HL-60 (cell line): Measurements from ENCODE around the gene IQSEC3.

Experiments used
- DNase-seq, 2 experiments: peaks; one replicate each; pipeline ENCODE4 v3.0.0-alpha.2; 2010 to 2020; ENCODE audit warnings: low read depth in 1 of 2, low spot score in 1 of 2
- H3K27ac ChIP-seq: fragments of 250-450 bp; sonication (Bioruptor Pico); replicated peaks from 2 replicates; pipeline ENCODE4 v1.5.1; 2020; ENCODE audit warnings: mild to moderate bottlenecking, moderate library complexity
- H3K27me3 ChIP-seq: fragments of 250-450 bp; sonication (Bioruptor Pico); 2 replicates; pipeline ENCODE4 v1.5.1; 2021; ENCODE audit warnings: mild to moderate bottlenecking, moderate library complexity; ENCODE audit not compliant: insufficient read depth, poor library complexity, severe bottlenecking
- H3K4me3 ChIP-seq: replicated peaks from 2 replicates; pipeline ENCODE4 v1.5.1; 2011; ENCODE audit warnings: mild to moderate bottlenecking, control low read depth, low read length; ENCODE audit not compliant: insufficient read depth
- GABPA ChIP-seq: IDR thresholded peaks from 2 replicates; pipeline ENCODE4 v1.6.1; 2012; ENCODE audit warnings: low read depth
- POLR2AphosphoS5 ChIP-seq: IDR thresholded peaks from 2 replicates; pipeline ENCODE4 v1.6.1; 2012; ENCODE audit warnings: low read depth
- SPI1 ChIP-seq: IDR thresholded peaks from 2 replicates; pipeline ENCODE4 v1.6.1; 2012; ENCODE audit warnings: low read depth, mild to moderate bottlenecking, borderline replicate concordance
- TF ChIP-seq, protein P1 (sequence below): IDR thresholded peaks from 2 replicates; pipeline ENCODE4 v1.6.1; 2012; ENCODE audit warnings: low read depth; ENCODE audit not compliant: insufficient replicate concordance
- TF ChIP-seq, protein P2 (sequence below): IDR thresholded peaks from one replicate; pipeline ENCODE4 v1.5.1; 2011; ENCODE audit warnings: low read length, control low read depth, inconsistent platforms; ENCODE audit not compliant: insufficient read depth

The IQSEC3 gene

DNA sequence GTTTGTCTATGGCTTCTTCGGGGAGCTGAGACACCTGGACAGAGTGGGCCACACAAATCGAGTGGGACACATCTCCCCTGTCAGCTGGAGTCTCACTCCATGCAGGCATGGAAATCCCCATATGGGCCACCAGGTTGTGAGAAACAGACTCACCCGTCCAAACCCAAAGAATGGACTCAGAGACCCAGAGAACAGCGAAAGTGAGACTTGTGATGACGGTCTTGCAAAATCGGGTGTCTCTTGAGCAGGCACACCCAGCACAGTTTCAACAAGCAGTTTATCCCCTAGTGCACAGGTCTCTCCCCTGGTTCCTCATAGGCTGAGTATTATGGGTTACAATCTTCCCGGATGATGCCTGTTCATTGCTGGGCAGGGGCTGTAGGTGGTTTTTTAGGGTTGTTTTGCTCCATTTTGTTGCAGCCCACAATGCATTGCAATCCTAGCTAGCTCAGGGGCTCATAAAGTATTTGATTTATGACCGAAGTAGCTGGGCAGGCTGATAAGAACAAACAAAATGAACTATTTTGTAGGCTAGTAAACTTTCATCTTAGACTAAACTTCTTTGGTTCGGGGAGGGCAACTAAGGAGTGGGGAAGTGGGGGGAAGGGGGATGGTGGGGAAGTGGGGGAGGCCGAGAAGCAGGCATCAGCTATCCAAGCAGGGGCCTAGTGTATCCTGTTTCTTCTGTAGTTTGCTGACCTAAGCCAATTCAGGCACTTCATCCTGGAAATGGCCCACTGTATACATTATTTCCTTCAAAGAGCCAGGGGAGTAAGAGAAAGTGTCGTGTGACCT, 45.3 kb downstream of the IQSEC3 start:
- Histone ChIP-seq H3K27me3 (no peaks in the 10 kb centered on the region), H3K27ac (no peak overlapping the region), H3K4me3 (no peak overlapping the region)
- TF ChIP-seq SPI1: no peak
- DNase-seq: no peak

DNA sequence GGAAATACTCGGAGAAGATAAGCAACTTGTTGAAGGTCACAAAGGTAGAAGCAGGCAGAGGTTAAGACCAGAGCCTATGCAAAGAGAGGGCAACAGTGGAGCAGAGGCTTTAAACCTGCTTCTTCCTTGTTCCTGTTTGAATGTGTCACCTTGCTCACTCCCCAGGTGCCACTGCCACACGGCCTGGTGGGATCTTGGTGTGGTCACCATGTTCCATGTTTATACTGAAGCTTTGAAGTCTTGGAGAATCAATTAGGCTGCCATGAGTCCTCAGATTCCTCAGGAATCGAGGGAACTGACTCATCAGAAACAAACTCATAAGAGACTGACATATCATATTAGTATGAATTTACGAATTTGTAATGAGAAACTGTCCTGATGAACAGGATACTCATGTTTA, 46.8 kb downstream of the IQSEC3 start:
- Histone ChIP-seq H3K4me3 (no peak overlapping the region), H3K27ac (no peak overlapping the region), H3K27me3 (no peaks in the 10 kb centered on the region)
- no peak for DNase-seq
- TF ChIP-seq, protein P1, sequence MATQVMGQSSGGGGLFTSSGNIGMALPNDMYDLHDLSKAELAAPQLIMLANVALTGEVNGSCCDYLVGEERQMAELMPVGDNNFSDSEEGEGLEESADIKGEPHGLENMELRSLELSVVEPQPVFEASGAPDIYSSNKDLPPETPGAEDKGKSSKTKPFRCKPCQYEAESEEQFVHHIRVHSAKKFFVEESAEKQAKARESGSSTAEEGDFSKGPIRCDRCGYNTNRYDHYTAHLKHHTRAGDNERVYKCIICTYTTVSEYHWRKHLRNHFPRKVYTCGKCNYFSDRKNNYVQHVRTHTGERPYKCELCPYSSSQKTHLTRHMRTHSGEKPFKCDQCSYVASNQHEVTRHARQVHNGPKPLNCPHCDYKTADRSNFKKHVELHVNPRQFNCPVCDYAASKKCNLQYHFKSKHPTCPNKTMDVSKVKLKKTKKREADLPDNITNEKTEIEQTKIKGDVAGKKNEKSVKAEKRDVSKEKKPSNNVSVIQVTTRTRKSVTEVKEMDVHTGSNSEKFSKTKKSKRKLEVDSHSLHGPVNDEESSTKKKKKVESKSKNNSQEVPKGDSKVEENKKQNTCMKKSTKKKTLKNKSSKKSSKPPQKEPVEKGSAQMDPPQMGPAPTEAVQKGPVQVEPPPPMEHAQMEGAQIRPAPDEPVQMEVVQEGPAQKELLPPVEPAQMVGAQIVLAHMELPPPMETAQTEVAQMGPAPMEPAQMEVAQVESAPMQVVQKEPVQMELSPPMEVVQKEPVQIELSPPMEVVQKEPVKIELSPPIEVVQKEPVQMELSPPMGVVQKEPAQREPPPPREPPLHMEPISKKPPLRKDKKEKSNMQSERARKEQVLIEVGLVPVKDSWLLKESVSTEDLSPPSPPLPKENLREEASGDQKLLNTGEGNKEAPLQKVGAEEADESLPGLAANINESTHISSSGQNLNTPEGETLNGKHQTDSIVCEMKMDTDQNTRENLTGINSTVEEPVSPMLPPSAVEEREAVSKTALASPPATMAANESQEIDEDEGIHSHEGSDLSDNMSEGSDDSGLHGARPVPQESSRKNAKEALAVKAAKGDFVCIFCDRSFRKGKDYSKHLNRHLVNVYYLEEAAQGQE: no peak
- TF ChIP-seq POLR2AphosphoS5: no peak
- TF ChIP-seq SPI1: no peak

DNA sequence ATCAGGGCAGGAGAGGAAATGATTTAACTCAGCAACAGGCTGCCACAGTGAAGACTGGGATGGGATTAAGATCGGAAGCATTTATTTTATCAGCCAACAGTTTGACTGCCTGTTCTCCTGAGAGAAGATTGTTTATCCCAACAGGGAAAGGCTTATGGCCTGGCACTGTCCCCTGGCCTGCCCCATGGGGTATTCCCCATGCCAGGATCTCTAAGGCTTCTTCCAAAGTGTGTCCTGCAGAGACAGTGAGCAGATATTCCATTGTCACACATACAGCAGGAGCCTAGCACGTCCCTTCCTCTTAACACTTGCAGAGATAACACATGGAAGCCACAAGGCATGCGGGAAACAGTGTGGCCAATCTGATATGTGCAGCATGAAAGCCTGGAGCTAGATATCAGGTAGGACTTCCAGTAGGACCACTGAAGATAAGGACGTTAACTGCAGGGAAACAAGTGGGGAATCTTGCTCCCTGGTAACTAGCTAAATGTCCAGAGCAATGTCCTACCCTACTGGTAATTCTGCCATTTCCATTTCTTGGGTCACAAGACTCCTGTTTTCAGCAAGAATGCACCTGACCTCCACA, 48.2 kb downstream of the IQSEC3 start:
- Histone ChIP-seq H3K27ac (no peak overlapping the region), H3K27me3 (peaks cover 2% of the 10 kb centered on the region), H3K4me3 (no peak overlapping the region)
- DNase-seq: no peak
- no peak for TF ChIP-seq GABPA
- TF ChIP-seq, protein P1: no peak
- TF ChIP-seq POLR2AphosphoS5: no peak
- TF ChIP-seq SPI1: no peak
- TF ChIP-seq, protein P2, sequence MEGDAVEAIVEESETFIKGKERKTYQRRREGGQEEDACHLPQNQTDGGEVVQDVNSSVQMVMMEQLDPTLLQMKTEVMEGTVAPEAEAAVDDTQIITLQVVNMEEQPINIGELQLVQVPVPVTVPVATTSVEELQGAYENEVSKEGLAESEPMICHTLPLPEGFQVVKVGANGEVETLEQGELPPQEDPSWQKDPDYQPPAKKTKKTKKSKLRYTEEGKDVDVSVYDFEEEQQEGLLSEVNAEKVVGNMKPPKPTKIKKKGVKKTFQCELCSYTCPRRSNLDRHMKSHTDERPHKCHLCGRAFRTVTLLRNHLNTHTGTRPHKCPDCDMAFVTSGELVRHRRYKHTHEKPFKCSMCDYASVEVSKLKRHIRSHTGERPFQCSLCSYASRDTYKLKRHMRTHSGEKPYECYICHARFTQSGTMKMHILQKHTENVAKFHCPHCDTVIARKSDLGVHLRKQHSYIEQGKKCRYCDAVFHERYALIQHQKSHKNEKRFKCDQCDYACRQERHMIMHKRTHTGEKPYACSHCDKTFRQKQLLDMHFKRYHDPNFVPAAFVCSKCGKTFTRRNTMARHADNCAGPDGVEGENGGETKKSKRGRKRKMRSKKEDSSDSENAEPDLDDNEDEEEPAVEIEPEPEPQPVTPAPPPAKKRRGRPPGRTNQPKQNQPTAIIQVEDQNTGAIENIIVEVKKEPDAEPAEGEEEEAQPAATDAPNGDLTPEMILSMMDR: no peak

DNA sequence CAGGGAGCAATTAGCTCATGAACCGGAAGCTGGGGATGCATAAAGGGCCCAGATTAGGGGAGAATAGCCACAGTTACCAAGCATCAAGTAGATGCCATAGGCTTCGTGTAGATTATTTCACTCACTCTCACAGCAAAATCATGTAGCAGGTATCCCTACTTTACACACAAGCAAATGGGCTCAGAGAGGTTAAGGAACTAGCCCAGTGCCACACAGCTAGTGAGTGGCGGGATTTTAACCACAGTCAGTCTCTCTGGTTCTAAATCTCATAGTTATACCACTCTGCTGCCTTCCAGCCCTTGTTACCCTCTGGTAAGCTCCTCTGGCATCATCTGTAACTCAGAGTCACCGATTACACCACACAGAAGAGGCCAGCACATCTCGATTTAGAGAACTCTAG, 49.0 kb downstream of the IQSEC3 start:
- Histone ChIP-seq H3K27ac (no peak overlapping the region), H3K4me3 (no peak overlapping the region), H3K27me3 (peaks cover 2% of the 10 kb centered on the region)
- no peak for DNase-seq
- TF ChIP-seq, protein P2: no peak
- no peak for TF ChIP-seq SPI1
- TF ChIP-seq, protein P1: no peak
- no peak for TF ChIP-seq POLR2AphosphoS5
- TF ChIP-seq GABPA: no peak
